Prostate gland (tissue), 2 donors: ENCODE data around the gene RASSF5. TPM values are rescaled to one million over a fixed set of nuclear protein-coding genes. Genes with fewer than 3 reads are reported as not detected.

ENCODE experiments used
- DNase-seq: peaks from one replicate; pipeline ENCODE4 v3.0.0-alpha.2; 2019; ENCODE audit warnings: low spot score
- H3K27ac ChIP-seq, 2 donors: fragments of 200-600 bp; sonication (generic); 2 replicates each; pipeline ENCODE4 v1.5.1; 2017 to 2019
- H3K27me3 ChIP-seq: fragments of 200-600 bp; sonication (generic); replicated peaks from 2 replicates; pipeline ENCODE4 v1.5.1; 2019; ENCODE audit not compliant: insufficient read depth
- H3K36me3 ChIP-seq, 2 donors: fragments of 200-600 bp; sonication (generic); 1 replicate in 1 of 2; 2 replicates in 1 of 2; pipeline versions ENCODE4 v1.5.1 to v1.8.1; 2017 to 2019
- H3K4me1 ChIP-seq: fragments of 200-600 bp; sonication (generic); replicated peaks from 2 replicates; pipeline ENCODE4 v1.5.1; 2019
- H3K4me3 ChIP-seq, 2 donors: fragments of 200-600 bp; sonication (generic); 2 replicates each; pipeline ENCODE4 v1.5.1; 2017 to 2019
- H3K9me3 ChIP-seq: fragments of 200-600 bp; sonication (generic); 2 replicates; pipeline ENCODE4 v1.5.1; 2017
- POLR2A ChIP-seq: fragments of 450-650 bp; IDR thresholded peaks from one replicate; pipeline ENCODE4 v1.6.1; 2016; ENCODE audit warnings: antibody characterized with exemption, mild to moderate bottlenecking
- POLR2AphosphoS5 ChIP-seq: sonication (generic); formaldehyde crosslinking; IDR thresholded peaks from one replicate; pipeline ENCODE4 v1.6.1; 2017; ENCODE audit warnings: antibody characterized with exemption
- WGBS: methylation state at CpG from one replicate; pipeline ENCODE4 v1.1.5; 2018; 5-methylcytosine and 5-hydroxymethylcytosine counted together
- intact Hi-C: fragments of 100-400 bp; cut with DNase I; formaldehyde crosslinking; loops from one replicate; pipeline ENCODE4 v1.14.2; 2022
- total RNA-seq, 2 donors: library from RNA; depleted of rRNA; stranded (reverse); fragments of >200 nt; gene quantifications; one replicate each; pipeline ENCODE4 v1.1.0, GENCODE V29; 2016
- TF ChIP-seq, protein P1 (sequence below), 4 experiments: fragments of 200-600 bp in 2 of 4; fragments of 450-650 bp in 2 of 4; sonication (generic) in 2 of 4; IDR thresholded peaks; 1 replicate in 3 of 4; 2 replicates in 1 of 4; pipeline ENCODE4 v1.5.1; 2016 to 2019; ENCODE audit warnings: antibody characterized with exemption in 4 of 4, mild to moderate bottlenecking in 2 of 4, moderate library complexity in 2 of 4

The RASSF5 gene
- total RNA-seq, 2 donors from 2014 or later = 22.2 to 42.5 TPM

DNA sequence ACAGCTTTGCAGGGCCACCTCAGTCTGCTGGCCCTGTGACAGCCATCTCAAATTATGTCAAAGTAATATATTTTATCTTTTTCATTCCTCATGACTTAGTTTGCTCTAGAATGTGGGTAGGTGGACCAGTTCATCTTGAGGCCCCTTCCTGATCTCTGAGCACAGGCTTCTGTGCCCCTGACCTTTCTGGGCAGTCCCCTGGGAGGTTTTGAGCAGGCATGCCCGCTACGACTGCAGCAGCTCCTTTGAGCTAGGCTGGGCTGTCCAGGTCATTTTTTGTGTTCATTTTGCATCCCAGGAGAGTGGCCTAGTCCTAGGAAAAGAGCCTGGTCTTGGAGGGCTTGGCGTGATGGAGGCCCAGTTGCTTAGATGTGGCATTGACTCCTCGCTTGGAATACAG lies 62.2 kb downstream of the RASSF5 start:
- 94% methylated on average over 4 of the region's 4 CpGs for WGBS
- no peaks in the 10 kb centered on the region for H3K9me3 ChIP-seq
- no peak overlapping the region for H3K4me3 ChIP-seq
- intact Hi-C loops = no loop called here
- no peak overlapping the region for H3K27ac ChIP-seq
- no peaks in the 10 kb centered on the region for H3K27me3 ChIP-seq
- no peak for DNase-seq
- H3K36me3 ChIP-seq = no peaks in the 10 kb centered on the region
- no peaks in the 10 kb centered on the region for H3K4me1 ChIP-seq
- no peak for TF ChIP-seq POLR2AphosphoS5
- TF ChIP-seq, protein P1, sequence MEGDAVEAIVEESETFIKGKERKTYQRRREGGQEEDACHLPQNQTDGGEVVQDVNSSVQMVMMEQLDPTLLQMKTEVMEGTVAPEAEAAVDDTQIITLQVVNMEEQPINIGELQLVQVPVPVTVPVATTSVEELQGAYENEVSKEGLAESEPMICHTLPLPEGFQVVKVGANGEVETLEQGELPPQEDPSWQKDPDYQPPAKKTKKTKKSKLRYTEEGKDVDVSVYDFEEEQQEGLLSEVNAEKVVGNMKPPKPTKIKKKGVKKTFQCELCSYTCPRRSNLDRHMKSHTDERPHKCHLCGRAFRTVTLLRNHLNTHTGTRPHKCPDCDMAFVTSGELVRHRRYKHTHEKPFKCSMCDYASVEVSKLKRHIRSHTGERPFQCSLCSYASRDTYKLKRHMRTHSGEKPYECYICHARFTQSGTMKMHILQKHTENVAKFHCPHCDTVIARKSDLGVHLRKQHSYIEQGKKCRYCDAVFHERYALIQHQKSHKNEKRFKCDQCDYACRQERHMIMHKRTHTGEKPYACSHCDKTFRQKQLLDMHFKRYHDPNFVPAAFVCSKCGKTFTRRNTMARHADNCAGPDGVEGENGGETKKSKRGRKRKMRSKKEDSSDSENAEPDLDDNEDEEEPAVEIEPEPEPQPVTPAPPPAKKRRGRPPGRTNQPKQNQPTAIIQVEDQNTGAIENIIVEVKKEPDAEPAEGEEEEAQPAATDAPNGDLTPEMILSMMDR (IDR thresholded peaks at IDR 0.05) = no peak
- TF ChIP-seq POLR2A = no peak

DNA sequence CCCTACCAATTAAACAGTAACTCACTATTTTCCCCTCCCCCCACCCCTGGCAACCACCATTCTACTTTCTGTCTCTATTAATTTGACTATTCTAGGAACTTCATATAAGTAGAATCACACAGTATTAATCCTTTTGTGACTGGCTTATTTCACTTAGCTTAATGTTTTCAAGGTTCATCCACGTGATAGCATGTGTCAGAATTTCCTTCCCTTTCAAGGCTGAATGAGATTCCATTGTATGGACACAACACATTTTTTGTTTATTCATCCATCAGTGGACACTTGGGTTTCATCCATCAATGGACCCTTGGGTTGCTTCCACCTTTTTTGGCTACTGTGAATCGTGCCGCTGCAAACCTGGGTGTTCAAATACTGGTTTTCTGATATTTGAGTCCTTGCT lies 63.2 kb downstream of the RASSF5 start:
- TF ChIP-seq POLR2AphosphoS5 = no peak
- TF ChIP-seq, protein P1 (IDR thresholded peaks at IDR 0.05) = no peak
- TF ChIP-seq POLR2A = no peak
- Histone ChIP-seq H3K4me3 (no peak overlapping the region), H3K36me3 (no peaks in the 10 kb centered on the region), H3K4me1 (no peaks in the 10 kb centered on the region), H3K27me3 (no peaks in the 10 kb centered on the region), H3K27ac (no peak overlapping the region), H3K9me3 (no peaks in the 10 kb centered on the region)
- DNase-seq = no peak
- WGBS = 93% methylated on average over 3 of the region's 3 CpGs
- intact Hi-C loops = no loop called here

DNA sequence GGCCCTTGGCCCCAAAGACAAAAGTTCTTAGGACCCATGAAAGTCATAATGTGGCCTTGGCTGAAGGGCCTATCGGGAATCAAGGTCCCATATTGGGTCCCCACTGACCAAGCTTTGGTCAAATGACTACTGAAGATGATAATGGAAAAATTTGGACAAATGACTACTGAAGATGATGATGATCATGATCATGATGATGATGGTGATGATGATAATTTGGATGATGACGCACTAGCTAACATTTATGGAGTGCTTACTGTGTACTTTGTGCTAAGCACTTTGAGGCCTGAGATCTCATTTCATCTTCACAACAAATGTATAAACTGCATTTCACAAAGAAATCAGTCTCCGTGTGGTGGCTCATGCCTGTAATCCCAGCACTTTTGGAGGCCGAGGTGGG lies 65.5 kb downstream of the RASSF5 start:
- 95% methylated on average over 4 of the region's 4 CpGs for WGBS
- TF ChIP-seq, protein P1 (IDR thresholded peaks at IDR 0.05) = no peak
- TF ChIP-seq POLR2AphosphoS5 (no peak), POLR2A (no peak)
- DNase-seq = no peak

DNA sequence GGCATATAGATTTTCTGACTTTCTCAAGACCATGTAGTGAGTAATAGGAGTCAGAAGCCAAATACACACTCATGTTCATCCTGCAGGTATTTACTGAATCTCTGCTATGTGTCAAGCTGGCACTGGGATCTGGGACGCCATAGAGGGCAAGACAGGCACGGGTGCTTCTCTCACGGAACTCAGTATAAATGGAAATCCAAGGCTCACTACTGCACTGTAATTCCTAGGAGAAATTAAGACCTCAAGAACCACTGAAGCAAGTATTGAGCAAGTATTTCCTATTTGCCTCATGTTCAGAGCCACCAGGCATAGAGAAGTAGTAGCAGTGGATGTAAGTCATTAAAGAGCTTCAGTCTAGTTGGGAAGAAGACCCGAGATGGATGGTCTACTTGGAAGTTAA lies 66.0 kb downstream of the RASSF5 start:
- Histone ChIP-seq H3K9me3 (no peaks in the 10 kb centered on the region), H3K27ac (no peak overlapping the region), H3K27me3 (no peaks in the 10 kb centered on the region), H3K4me1 (no peaks in the 10 kb centered on the region), H3K4me3 (no peak overlapping the region), H3K36me3 (no peaks in the 10 kb centered on the region)
- WGBS = 89% methylated on average over 4 of the region's 4 CpGs
- TF ChIP-seq POLR2A (no peak), POLR2AphosphoS5 (no peak)
- TF ChIP-seq, protein P1 (IDR thresholded peaks at IDR 0.05) = no peak
- no peak for DNase-seq
- intact Hi-C loops = no loop called here

More for the DNA sequence above, 65.5 kb downstream of the RASSF5 start:
- intact Hi-C loops = no loop called here
- H3K4me1 ChIP-seq = no peaks in the 10 kb centered on the region
- no peak overlapping the region for H3K27ac ChIP-seq
- H3K27me3 ChIP-seq = no peaks in the 10 kb centered on the region
- H3K9me3 ChIP-seq = no peaks in the 10 kb centered on the region
- H3K36me3 ChIP-seq = no peaks in the 10 kb centered on the region
- H3K4me3 ChIP-seq = no peak overlapping the region

DNA sequence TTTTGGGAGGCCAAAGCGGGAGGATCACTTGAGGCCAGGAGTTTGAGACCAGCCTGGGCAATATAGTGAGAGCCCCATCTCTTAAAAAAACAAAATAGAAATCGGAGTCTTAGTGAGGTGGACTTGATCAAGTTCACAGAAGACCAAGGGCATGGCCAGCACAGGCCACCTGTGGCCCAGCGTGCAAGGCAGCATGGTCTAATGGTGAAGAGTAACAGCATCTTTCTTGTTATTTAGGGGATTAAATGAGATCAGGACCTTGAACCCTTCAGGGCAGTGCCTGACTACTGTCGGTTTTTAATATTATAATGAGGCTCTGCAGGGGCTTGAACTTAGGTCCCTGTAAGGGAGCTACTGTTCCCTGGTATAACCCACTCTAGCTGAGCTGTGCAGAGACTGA lies 66.4 kb downstream of the RASSF5 start:
- H3K27me3 ChIP-seq = no peaks in the 10 kb centered on the region
- H3K9me3 ChIP-seq = no peaks in the 10 kb centered on the region
- no peaks in the 10 kb centered on the region for H3K4me1 ChIP-seq
- 93% methylated on average over 4 of the region's 4 CpGs for WGBS
- H3K36me3 ChIP-seq = no peaks in the 10 kb centered on the region
- H3K27ac ChIP-seq = no peak overlapping the region
- no peak for DNase-seq
- TF ChIP-seq POLR2AphosphoS5 (no peak), POLR2A (no peak)
- TF ChIP-seq, protein P1 (IDR thresholded peaks at IDR 0.05) = no peak
- H3K4me3 ChIP-seq = no peak overlapping the region
- intact Hi-C loops = no loop called here
